Measurements from ENCODE around the gene BAIAP3. TPM values are rescaled to one million over a fixed set of nuclear protein-coding genes. Genes with fewer than 3 reads are reported as not detected.

Gene BAIAP3
- total RNA-seq, 1 donor from 2014 or later = 6.5 TPM

GRCh38 chr16:1323296-1324239 is 9.9 kb upstream of the BAIAP3 start:
- Mint-ChIP-seq H3K27ac (ENCODE audit: unreplicated experiment) (no peak overlapping the region), H3K9me3 (ENCODE audit: unreplicated experiment) (no peaks in the 10 kb centered on the region), H3K36me3 (ENCODE audit: low read depth, unreplicated experiment) (peaks cover 20% of the 10 kb centered on the region), H3K4me1 (ENCODE audit: unreplicated experiment) (no peaks in the 10 kb centered on the region), H3K4me3 (ENCODE audit: unreplicated experiment) (no peak overlapping the region), H3K27me3 (ENCODE audit: unreplicated experiment) (peaks cover 6% of the 10 kb centered on the region)
- no peak for TF ChIP-seq CTCF (IDR thresholded peaks at IDR 0.05; ENCODE audit: unreplicated experiment)
- no peak for DNase-seq (ENCODE audit: low spot score)

GRCh38 chr16:1324286-1324826 is 9.1 kb upstream of the BAIAP3 start:
- no peak overlapping the region for H3K4me3 Mint-ChIP-seq (ENCODE audit: unreplicated experiment)
- peak overlapping the region; percentile 42 for H3K27ac Mint-ChIP-seq (ENCODE audit: unreplicated experiment)
- no peaks in the 10 kb centered on the region for H3K4me1 Mint-ChIP-seq (ENCODE audit: unreplicated experiment)
- TF ChIP-seq CTCF (IDR thresholded peaks at IDR 0.05; ENCODE audit: unreplicated experiment) = no peak
- peaks cover 4% of the 10 kb centered on the region for H3K27me3 Mint-ChIP-seq (ENCODE audit: unreplicated experiment)
- DNase-seq (ENCODE audit: low spot score) = no peak
- no peaks in the 10 kb centered on the region for H3K9me3 Mint-ChIP-seq (ENCODE audit: unreplicated experiment)
- H3K36me3 Mint-ChIP-seq (ENCODE audit: low read depth, unreplicated experiment) = peaks cover 15% of the 10 kb centered on the region

- Mint-ChIP-seq H3K4me3 (ENCODE audit: unreplicated experiment) (no peak overlapping the region), H3K27ac (ENCODE audit: unreplicated experiment) (no peak overlapping the region), H3K4me1 (ENCODE audit: unreplicated experiment) (no peaks in the 10 kb centered on the region), H3K9me3 (ENCODE audit: unreplicated experiment) (no peaks in the 10 kb centered on the region), H3K36me3 (ENCODE audit: low read depth, unreplicated experiment) (peaks cover 6% of the 10 kb centered on the region), H3K27me3 (ENCODE audit: unreplicated experiment) (peaks cover 4% of the 10 kb centered on the region)
- no peak for DNase-seq (ENCODE audit: low spot score)
- no peak for TF ChIP-seq CTCF (IDR thresholded peaks at IDR 0.05; ENCODE audit: unreplicated experiment)
These were observed 8.2 kb upstream of the BAIAP3 start for GRCh38 chr16:1325261-1325660.

GRCh38 chr16:1325673-1326371 is 7.6 kb upstream of the BAIAP3 start:
- Mint-ChIP-seq H3K27me3 (ENCODE audit: unreplicated experiment) (peaks cover 4% of the 10 kb centered on the region), H3K27ac (ENCODE audit: unreplicated experiment) (no peak overlapping the region)
- no peak for TF ChIP-seq CTCF (IDR thresholded peaks at IDR 0.05; ENCODE audit: unreplicated experiment)

More at GRCh38 chr16:1325673-1326371, 7.6 kb upstream of the BAIAP3 start:
- no peak for DNase-seq (ENCODE audit: low spot score)
- Mint-ChIP-seq H3K4me3 (ENCODE audit: unreplicated experiment) (no peak overlapping the region), H3K4me1 (ENCODE audit: unreplicated experiment) (no peaks in the 10 kb centered on the region), H3K36me3 (ENCODE audit: low read depth, unreplicated experiment) (peaks cover 5% of the 10 kb centered on the region), H3K9me3 (ENCODE audit: unreplicated experiment) (no peaks in the 10 kb centered on the region)
